ENCODE measurements around the gene DAPL1.

- TF ChIP-seq, protein P1, sequence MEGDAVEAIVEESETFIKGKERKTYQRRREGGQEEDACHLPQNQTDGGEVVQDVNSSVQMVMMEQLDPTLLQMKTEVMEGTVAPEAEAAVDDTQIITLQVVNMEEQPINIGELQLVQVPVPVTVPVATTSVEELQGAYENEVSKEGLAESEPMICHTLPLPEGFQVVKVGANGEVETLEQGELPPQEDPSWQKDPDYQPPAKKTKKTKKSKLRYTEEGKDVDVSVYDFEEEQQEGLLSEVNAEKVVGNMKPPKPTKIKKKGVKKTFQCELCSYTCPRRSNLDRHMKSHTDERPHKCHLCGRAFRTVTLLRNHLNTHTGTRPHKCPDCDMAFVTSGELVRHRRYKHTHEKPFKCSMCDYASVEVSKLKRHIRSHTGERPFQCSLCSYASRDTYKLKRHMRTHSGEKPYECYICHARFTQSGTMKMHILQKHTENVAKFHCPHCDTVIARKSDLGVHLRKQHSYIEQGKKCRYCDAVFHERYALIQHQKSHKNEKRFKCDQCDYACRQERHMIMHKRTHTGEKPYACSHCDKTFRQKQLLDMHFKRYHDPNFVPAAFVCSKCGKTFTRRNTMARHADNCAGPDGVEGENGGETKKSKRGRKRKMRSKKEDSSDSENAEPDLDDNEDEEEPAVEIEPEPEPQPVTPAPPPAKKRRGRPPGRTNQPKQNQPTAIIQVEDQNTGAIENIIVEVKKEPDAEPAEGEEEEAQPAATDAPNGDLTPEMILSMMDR (IDR thresholded peaks at IDR 0.05): no peak
- no peak for TF ChIP-seq POLR2A (IDR thresholded peaks at IDR 0.05)
These were observed 14.7 kb downstream of the DAPL1 start for GRCh38 chr2:158809816-158810215.

Measured in body of pancreas (tissue), 4 donors.